Right cardiac atrium (tissue), 5 donors: ENCODE data around the gene RBFOX2. TPM values are rescaled to one million over a fixed set of nuclear protein-coding genes. Genes with fewer than 3 reads are reported as not detected.
A peak's percentile ranks its signal among the peaks of the same experiment; 100 is the strongest.

Experiments
- ATAC-seq, 2 donors: fragments of 200-7000 bp; cut with Tn5 transposase; one replicate each; pipeline versions ENCODE4 v1.8.0 to v1.9.1; 2020; ENCODE audit warnings: moderate library complexity in 2 of 2, mild to moderate bottlenecking in 1 of 2
- DNase-seq, 3 donors: peaks; one replicate each; pipeline ENCODE4 v3.0.0-alpha.2; 2020
- H3K27ac ChIP-seq: one replicate; pipeline ENCODE4 v1.5.1; 2013; ENCODE audit warnings: mild to moderate bottlenecking, low read length, control low read depth, moderate library complexity
- H3K27me3 ChIP-seq: one replicate; pipeline ENCODE4 v1.6.1; 2013; ENCODE audit not compliant: control insufficient read depth, insufficient read depth
- H3K4me1 ChIP-seq: one replicate; pipeline ENCODE4 v1.6.1; 2013; ENCODE audit warnings: low read length; ENCODE audit not compliant: control insufficient read depth, insufficient read depth
- H3K4me3 ChIP-seq: one replicate; pipeline ENCODE4 v1.5.1; 2013; ENCODE audit warnings: low read length, control low read depth
- H3K9me3 ChIP-seq: one replicate; pipeline ENCODE4 v1.6.1; 2013; ENCODE audit warnings: low read length; ENCODE audit not compliant: control insufficient read depth
- WGBS: extraction: QIAGEN DNeasy Blood & Tissue Kit; methylation state at CpG from one replicate; pipeline ENCODE4 v1.1.7; 2013; 5-methylcytosine and 5-hydroxymethylcytosine counted together
- intact Hi-C, 4 donors: fragments of 100-400 bp; cut with DNase I; formaldehyde crosslinking; loops; one replicate each; pipeline versions ENCODE4 v1.11.0 to v1.14.0; 2022 to 2023
- polyA plus RNA-seq: library from polyadenylated mRNA; stranded (reverse); fragments of 200-250 nt; gene quantifications from one replicate; pipeline ENCODE4 v1.2.3, GENCODE V29; 2013
- total RNA-seq, 4 donors: library from RNA; stranded (reverse); fragmentation: NEBNext Ultra II Directional; extraction: Animal tissue kit (Norgen Biotek cat#: 25700); gene quantifications; one replicate each; pipeline ENCODE4 v1.2.1, GENCODE V29; 2021
- donor health status: healthy with polysubstance abuse.
- donor health status: DM: no; HTN: yes; CAD: no.
- donor health status: DM: no; HTN: no; CAD: no.
- donor health status: DM: no; HTN: yes; CAD: no; lungs with severe emphysema.
- donor health status: DM: yes; HTN: yes; CAD: no.

Gene RBFOX2
- total and polyA plus RNA-seq, 5 donors, result 36.7 to 89.8 (median 73.6) TPM

GRCh38 chr22:35903571-35904335 lies 124.9 kb downstream of the RBFOX2 start:
- H3K4me3 ChIP-seq, result no peak overlapping the region
- H3K27me3 ChIP-seq, result no peaks in the 10 kb centered on the region
- DNase-seq, result no peak
- intact Hi-C loops, result no loop called here
- no peak for ATAC-seq
- H3K4me1 ChIP-seq, result peaks cover 9% of the 10 kb centered on the region
- H3K9me3 ChIP-seq, result no peaks in the 10 kb centered on the region
- 23% methylated on average over 3 of the region's 3 CpGs for WGBS
- H3K27ac ChIP-seq, result peak overlapping the region; percentile 49

GRCh38 chr22:35900483-35901168 lies 128.0 kb downstream of the RBFOX2 start:
- Histone ChIP-seq H3K4me3 (no peak overlapping the region), H3K27me3 (no peaks in the 10 kb centered on the region), H3K9me3 (no peaks in the 10 kb centered on the region), H3K4me1 (peaks cover 15% of the 10 kb centered on the region), H3K27ac (no peak overlapping the region)
- 56% methylated on average over 5 of the region's 5 CpGs for WGBS
- DNase-seq, result no peak
- no peak for ATAC-seq
- intact Hi-C loops, result no loop called here

- H3K27me3 ChIP-seq, result no peaks in the 10 kb centered on the region
- peaks cover 15% of the 10 kb centered on the region for H3K4me1 ChIP-seq
- no peak overlapping the region for H3K4me3 ChIP-seq
- intact Hi-C loops, result no loop called here
- no peak overlapping the region for H3K27ac ChIP-seq
- no peak for DNase-seq
- H3K9me3 ChIP-seq, result no peaks in the 10 kb centered on the region
- ATAC-seq, result no peak
These were observed 128.9 kb downstream of the RBFOX2 start for GRCh38 chr22:35899736-35900135.

- no peaks in the 10 kb centered on the region for H3K27me3 ChIP-seq
- DNase-seq, result no peak
- no peak for ATAC-seq
- H3K4me1 ChIP-seq, result peaks cover 11% of the 10 kb centered on the region
- H3K27ac ChIP-seq, result no peak overlapping the region
- no peaks in the 10 kb centered on the region for H3K9me3 ChIP-seq
- no peak overlapping the region for H3K4me3 ChIP-seq
- WGBS, result 85% methylated on average over 7 of the region's 7 CpGs
- intact Hi-C loops, result no loop called here
These were observed 132.4 kb downstream of the RBFOX2 start for GRCh38 chr22:35896111-35896705.

- intact Hi-C loops, result no loop called here
- ATAC-seq, result peak; percentile 95 to 97
- 48% methylated on average over 7 of the region's 7 CpGs for WGBS
These were observed 133.5 kb downstream of the RBFOX2 start for GRCh38 chr22:35894937-35895708.

DNA sequence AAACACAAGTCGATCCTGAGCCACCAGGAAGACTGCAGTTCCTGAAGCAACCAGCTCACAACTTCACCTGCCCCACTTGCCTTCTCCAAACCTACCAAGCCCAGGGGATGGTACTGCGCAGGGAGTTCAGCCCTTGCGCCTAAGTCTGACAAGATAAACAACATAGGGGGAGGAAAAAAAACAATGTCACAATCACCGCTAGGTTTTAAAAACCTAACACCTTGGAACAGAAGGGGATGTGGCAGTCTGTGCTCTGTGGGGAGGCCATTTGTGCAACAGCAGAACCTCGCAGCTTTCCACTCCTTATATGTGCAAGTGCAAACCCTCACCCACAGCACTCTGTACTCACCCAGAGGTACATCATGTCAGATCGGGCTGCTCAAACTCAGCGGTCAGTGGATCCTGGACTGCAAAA lies 134.2 kb downstream of the RBFOX2 start:
- peak overlapping the region; percentile 100 for H3K27ac ChIP-seq
- H3K4me1 ChIP-seq, result peaks cover 5% of the 10 kb centered on the region
- WGBS, result 44% methylated on average over 7 of the region's 7 CpGs
- intact Hi-C loops, result no loop called here
- H3K4me3 ChIP-seq, result peak overlapping the region; percentile 68
- DNase-seq, result peak in 1 of 3 donors; percentile 69
- no peaks in the 10 kb centered on the region for H3K27me3 ChIP-seq
- ATAC-seq, result peak; percentile 85 to 89
- H3K9me3 ChIP-seq, result no peaks in the 10 kb centered on the region

More at GRCh38 chr22:35894937-35895708, 133.5 kb downstream of the RBFOX2 start:
- Histone ChIP-seq H3K27me3 (no peaks in the 10 kb centered on the region), H3K4me3 (peak overlapping the region; percentile 68), H3K27ac (peak overlapping the region; percentile 100), H3K9me3 (no peaks in the 10 kb centered on the region), H3K4me1 (peaks cover 5% of the 10 kb centered on the region)
- no peak for DNase-seq

DNA sequence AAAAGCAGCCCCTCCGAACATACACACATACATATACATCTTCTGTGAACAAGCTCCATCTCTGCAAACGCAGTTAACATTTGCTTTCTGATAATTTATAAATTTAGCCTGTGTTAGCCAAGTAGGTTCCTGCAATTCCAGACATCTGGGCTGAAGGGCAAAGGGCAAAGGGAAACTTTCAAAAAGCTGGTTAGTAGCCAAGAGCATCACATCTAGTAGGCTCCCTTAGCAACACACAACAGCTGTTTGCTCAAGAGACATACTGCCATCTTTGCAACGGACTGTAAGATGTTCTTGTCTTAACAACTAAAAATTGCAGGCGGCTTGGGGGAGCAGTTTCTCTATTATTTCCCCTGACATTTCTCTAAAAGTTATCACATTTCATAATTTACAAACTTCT lies 134.9 kb downstream of the RBFOX2 start:
- no peaks in the 10 kb centered on the region for H3K9me3 ChIP-seq
- 29% methylated on average over 4 of the region's 4 CpGs for WGBS
- intact Hi-C loops, result loop anchor here in 1 of 4 donors (2.0 kb wide), 1 partner anchor 21 kb away; no protein-coding TSS in a partner anchor
- peak overlapping the region; percentile 68 for H3K4me3 ChIP-seq
- H3K4me1 ChIP-seq, result peaks cover 6% of the 10 kb centered on the region
- no peaks in the 10 kb centered on the region for H3K27me3 ChIP-seq
- ATAC-seq, result peak; percentile 52
- H3K27ac ChIP-seq, result peak overlapping the region; percentile 62
- no peak for DNase-seq

GRCh38 chr22:35892192-35892591 lies 136.4 kb downstream of the RBFOX2 start:
- peak in 1 of 2 donors; percentile 43 for ATAC-seq
- intact Hi-C loops, result loop anchor here in 1 of 4 donors (2.0 kb wide), 1 partner anchor 23 kb away; no protein-coding TSS in a partner anchor
- H3K4me3 ChIP-seq, result peak overlapping the region; percentile 68
- no peak for DNase-seq
- peak overlapping the region; percentile 30 for H3K27ac ChIP-seq
- H3K27me3 ChIP-seq, result no peaks in the 10 kb centered on the region
- H3K9me3 ChIP-seq, result no peaks in the 10 kb centered on the region
- H3K4me1 ChIP-seq, result peaks cover 10% of the 10 kb centered on the region
- WGBS, result 17% methylated on average over 4 of the region's 4 CpGs

- H3K27me3 ChIP-seq, result no peaks in the 10 kb centered on the region
- intact Hi-C loops, result no loop called here
- no peaks in the 10 kb centered on the region for H3K9me3 ChIP-seq
- ATAC-seq (no peak), DNase-seq (no peak)
- no peak overlapping the region for H3K4me3 ChIP-seq
- WGBS, result 98% methylated on average over 1 of the region's 1 CpG
- peaks cover 9% of the 10 kb centered on the region for H3K4me1 ChIP-seq
- no peak overlapping the region for H3K27ac ChIP-seq
These were observed 137.2 kb downstream of the RBFOX2 start for GRCh38 chr22:35891442-35891841.

GRCh38 chr22:35889071-35889470 lies 139.6 kb downstream of the RBFOX2 start:
- Histone ChIP-seq H3K4me1 (peaks cover 10% of the 10 kb centered on the region), H3K9me3 (no peaks in the 10 kb centered on the region), H3K27me3 (no peaks in the 10 kb centered on the region), H3K4me3 (no peak overlapping the region), H3K27ac (no peak overlapping the region)
- DNase-seq, result no peak
- WGBS, result 92% methylated on average over 4 of the region's 4 CpGs
- intact Hi-C loops, result no loop called here
- ATAC-seq, result no peak
